ENCODE data around the gene ARL15. TPM values are rescaled to one million over a fixed set of nuclear protein-coding genes. Genes with fewer than 3 reads are reported as not detected.

ARL15 gene
- total RNA-seq, 1 experiment from 2014 or later: 6.9 TPM

GRCh38 chr5:54001976-54002775, 308.2 kb downstream of the ARL15 start:
- intact Hi-C loops (cut with micrococcal nuclease): no loop called here
- no peaks in the 10 kb centered on the region for H3K9me2 ChIP-seq (replicated peaks; ENCODE audit: low read length)
- ChIA-PET POLR2A (ENCODE audit: unreplicated experiment) (no interaction called here), CTCF (no interaction called here)
- BruUV-seq (replicated peaks): no TSS peak
- no peaks in the 10 kb centered on the region for H3K9me3 ChIP-seq (ENCODE audit: low read length)
- H4K20me1 ChIP-seq (ENCODE audit: low read length): no peaks in the 10 kb centered on the region
- TF ChIP-seq CTCF (conservative IDR thresholded peaks at IDR 0.05; ENCODE audit: low read depth, low read length) (no peak), EZH2 (IDR thresholded peaks at IDR 0.05; ENCODE audit: low read length, unreplicated experiment) (no peak), EZH2phosphoT487 (IDR thresholded peaks at IDR 0.05; ENCODE audit: borderline replicate concordance, low read length) (no peak)
- H3K9ac ChIP-seq (ENCODE audit: low read length): no peak overlapping the region
- no peak for ATAC-seq
- H3K4me3 ChIP-seq (ENCODE audit: low read length): no peak overlapping the region
- DNase-seq: no peak
- no peaks in the 10 kb centered on the region for H3F3A ChIP-seq (ENCODE audit: low read length, unreplicated experiment)
- H3K27me3 ChIP-seq (ENCODE audit: low read length): no peaks in the 10 kb centered on the region
- no peaks in the 10 kb centered on the region for H3K79me2 ChIP-seq (ENCODE audit: low read length)
- no peaks in the 10 kb centered on the region for H3K4me1 ChIP-seq (ENCODE audit: insufficient read depth, low read length)
- H2AFZ ChIP-seq (ENCODE audit: low read length): no peak overlapping the region
- H3K4me2 ChIP-seq (ENCODE audit: low read length): no peak overlapping the region
- no peaks in the 10 kb centered on the region for H3K36me3 ChIP-seq (ENCODE audit: low read depth, low read length)
- no peak overlapping the region for H3K27ac ChIP-seq (ENCODE audit: low read length)

GRCh38 chr5:54000011-54000410, 310.4 kb downstream of the ARL15 start:
- Histone ChIP-seq H3K27ac (ENCODE audit: low read length) (no peak overlapping the region), H4K20me1 (ENCODE audit: low read length) (no peaks in the 10 kb centered on the region), H3K79me2 (ENCODE audit: low read length) (no peaks in the 10 kb centered on the region), H3K36me3 (ENCODE audit: low read depth, low read length) (no peaks in the 10 kb centered on the region), H3F3A (ENCODE audit: low read length, unreplicated experiment) (no peaks in the 10 kb centered on the region), H3K9ac (ENCODE audit: low read length) (no peak overlapping the region), H3K9me3 (ENCODE audit: low read length) (no peaks in the 10 kb centered on the region), H3K4me1 (ENCODE audit: insufficient read depth, low read length) (no peaks in the 10 kb centered on the region), H3K4me3 (ENCODE audit: low read length) (no peak overlapping the region), H3K9me2 (replicated peaks; ENCODE audit: low read length) (no peaks in the 10 kb centered on the region), H2AFZ (ENCODE audit: low read length) (no peak overlapping the region), H3K4me2 (ENCODE audit: low read length) (no peak overlapping the region), H3K27me3 (ENCODE audit: low read length) (no peaks in the 10 kb centered on the region)
- DNase-seq: no peak
- intact Hi-C loops (cut with micrococcal nuclease): no loop called here
- ChIA-PET POLR2A (ENCODE audit: unreplicated experiment) (no interaction called here), CTCF (no interaction called here)
- TF ChIP-seq EZH2 (IDR thresholded peaks at IDR 0.05; ENCODE audit: low read length, unreplicated experiment) (no peak), CTCF (conservative IDR thresholded peaks at IDR 0.05; ENCODE audit: low read depth, low read length) (no peak)
- BruUV-seq (replicated peaks): no TSS peak
- no peak for ATAC-seq

Data from PC-3 (cell line).